Subcutaneous adipose tissue (tissue), 4 donors: ENCODE results near the gene PEX11G. TPM values are rescaled to one million over a fixed set of nuclear protein-coding genes. Genes with fewer than 3 reads are reported as not detected.

ENCODE experiments used
- total RNA-seq, 4 donors: library from RNA; depleted of rRNA; stranded (reverse); fragments of >200 nt; gene quantifications; one replicate each; pipeline ENCODE4 v1.1.0, GENCODE V29; 2016
- TF ChIP-seq, protein P1 (sequence below): fragments of 450-650 bp; IDR thresholded peaks from one replicate; pipeline ENCODE4 v1.5.1; 2016; ENCODE audit warnings: low read depth, mild to moderate bottlenecking, control low read depth, antibody characterized with exemption, moderate library complexity

PEX11G gene
- total RNA-seq, 4 donors from 2014 or later, result 2.3 to 10.6 (median 6.5) TPM

DNA sequence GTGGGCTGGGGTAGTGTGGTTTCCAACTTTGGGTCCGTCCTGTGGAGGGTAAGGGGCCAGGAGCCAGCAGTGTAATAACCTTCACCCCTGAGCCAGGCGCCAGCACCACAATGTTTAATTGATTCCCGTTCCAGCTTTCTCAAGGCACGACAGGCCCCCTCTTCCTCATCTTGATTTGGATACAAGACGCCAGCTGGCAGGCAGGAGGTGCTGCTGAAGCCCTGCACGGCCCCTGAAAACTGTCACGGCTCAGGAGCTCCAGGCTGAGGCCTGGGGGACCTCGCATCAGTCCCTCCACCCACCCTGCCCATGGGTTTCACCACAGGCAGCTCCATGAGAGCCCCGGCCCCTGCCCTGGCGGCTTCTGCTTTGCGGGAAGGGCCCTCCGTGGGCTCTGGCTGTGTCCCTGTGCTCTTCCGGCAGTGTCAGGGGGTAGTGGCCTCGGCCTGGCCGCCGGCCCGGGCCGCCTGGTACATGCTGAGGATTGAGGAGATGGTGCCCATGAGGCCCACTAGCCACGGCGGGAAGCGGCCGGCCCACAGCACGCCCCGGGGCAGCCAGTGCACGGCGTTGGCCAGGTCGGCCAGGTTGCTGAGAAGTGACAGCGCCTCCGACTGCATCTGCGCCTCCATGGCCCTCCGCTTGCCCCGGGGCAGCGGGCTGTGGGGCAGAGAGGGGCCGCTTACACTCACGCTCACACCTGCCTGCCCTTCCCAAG is 11.9 kb downstream of the PEX11G start:
- TF ChIP-seq, protein P1, sequence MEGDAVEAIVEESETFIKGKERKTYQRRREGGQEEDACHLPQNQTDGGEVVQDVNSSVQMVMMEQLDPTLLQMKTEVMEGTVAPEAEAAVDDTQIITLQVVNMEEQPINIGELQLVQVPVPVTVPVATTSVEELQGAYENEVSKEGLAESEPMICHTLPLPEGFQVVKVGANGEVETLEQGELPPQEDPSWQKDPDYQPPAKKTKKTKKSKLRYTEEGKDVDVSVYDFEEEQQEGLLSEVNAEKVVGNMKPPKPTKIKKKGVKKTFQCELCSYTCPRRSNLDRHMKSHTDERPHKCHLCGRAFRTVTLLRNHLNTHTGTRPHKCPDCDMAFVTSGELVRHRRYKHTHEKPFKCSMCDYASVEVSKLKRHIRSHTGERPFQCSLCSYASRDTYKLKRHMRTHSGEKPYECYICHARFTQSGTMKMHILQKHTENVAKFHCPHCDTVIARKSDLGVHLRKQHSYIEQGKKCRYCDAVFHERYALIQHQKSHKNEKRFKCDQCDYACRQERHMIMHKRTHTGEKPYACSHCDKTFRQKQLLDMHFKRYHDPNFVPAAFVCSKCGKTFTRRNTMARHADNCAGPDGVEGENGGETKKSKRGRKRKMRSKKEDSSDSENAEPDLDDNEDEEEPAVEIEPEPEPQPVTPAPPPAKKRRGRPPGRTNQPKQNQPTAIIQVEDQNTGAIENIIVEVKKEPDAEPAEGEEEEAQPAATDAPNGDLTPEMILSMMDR, result no peak

DNA sequence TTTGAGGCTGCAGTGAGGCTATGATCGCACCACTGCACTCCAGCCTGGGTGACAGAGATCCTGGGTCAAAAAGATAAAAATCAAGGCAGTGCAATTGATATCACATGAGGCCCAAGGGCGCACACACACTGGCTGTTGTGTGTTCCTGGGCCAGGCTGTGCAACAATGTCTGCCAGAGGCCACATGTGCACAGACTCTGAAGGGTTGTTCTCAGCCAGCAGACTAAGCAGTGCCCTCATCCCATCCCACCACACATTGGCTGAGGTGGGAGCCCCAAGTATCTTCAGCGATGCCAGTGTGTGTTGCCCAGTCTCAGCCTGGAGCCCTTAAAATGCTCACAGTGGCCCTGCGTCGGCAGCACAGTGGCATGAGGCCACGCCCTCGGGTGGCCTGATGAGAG is 12.6 kb downstream of the PEX11G start:
- TF ChIP-seq, protein P1, result no peak

DNA sequence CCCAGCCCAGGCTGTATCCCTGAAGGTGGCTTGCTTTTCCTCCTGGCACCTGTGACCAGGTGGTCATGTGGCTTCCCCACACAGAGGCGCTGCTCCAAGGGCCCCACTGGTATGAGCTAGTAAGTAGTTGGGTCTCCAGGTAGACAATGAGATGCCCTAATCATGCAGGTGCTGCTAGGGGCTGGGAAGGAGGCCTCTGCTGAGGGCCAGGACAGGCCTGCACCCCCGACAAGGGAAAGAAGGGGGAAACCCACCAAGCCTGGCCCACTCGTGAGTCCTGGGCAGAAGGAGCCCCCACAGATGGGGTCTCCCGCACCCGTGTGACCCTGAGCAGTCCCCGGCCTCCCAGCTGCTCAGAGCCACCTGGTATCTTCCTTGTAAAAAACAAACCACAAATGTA is 13.2 kb downstream of the PEX11G start:
- TF ChIP-seq, protein P1, result no peak

DNA sequence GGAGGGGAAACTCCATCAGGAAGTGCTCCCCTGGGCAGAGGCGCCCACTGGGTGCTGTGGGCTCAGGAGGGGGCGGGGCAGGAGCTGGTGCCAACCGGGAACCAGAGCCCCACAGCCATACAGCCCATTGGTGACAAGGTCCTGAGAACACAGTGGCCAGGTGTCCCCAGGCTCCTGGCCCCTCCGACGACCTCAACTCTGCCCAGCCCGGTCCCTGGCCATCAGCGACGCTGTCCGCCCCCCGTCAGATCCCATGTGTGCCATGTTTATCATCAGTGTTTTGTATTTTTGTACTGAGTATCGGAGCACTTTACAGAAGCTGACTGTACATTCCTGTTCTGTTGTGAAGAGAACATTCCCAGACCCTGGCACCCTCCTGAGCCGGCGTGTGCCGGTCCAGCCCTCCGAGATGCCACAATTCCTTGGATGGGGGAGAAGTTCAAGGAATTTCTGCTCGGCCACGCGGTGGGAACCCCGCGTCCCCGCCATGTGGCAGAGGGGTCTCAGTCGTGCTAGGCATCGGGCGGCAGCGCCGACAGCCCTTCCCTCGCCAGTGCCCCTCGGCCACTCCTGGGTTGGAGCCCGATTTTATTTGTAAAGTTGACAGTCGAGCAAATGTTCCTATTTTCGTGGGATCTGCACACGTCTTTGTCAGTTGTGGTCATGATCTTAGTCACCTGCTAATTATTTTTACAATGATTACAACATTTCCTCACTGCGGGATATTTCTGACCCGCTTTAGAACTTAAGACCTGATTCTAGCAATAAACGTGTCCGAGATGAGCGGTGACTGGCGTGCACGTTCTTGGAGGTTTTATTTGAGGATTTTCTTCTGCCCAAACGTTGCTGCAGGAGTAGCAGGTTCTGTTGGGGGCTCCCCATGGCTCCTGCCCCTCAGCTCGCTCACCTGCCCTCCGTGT is 16.9 kb downstream of the PEX11G start:
- TF ChIP-seq, protein P1, result no peak

DNA sequence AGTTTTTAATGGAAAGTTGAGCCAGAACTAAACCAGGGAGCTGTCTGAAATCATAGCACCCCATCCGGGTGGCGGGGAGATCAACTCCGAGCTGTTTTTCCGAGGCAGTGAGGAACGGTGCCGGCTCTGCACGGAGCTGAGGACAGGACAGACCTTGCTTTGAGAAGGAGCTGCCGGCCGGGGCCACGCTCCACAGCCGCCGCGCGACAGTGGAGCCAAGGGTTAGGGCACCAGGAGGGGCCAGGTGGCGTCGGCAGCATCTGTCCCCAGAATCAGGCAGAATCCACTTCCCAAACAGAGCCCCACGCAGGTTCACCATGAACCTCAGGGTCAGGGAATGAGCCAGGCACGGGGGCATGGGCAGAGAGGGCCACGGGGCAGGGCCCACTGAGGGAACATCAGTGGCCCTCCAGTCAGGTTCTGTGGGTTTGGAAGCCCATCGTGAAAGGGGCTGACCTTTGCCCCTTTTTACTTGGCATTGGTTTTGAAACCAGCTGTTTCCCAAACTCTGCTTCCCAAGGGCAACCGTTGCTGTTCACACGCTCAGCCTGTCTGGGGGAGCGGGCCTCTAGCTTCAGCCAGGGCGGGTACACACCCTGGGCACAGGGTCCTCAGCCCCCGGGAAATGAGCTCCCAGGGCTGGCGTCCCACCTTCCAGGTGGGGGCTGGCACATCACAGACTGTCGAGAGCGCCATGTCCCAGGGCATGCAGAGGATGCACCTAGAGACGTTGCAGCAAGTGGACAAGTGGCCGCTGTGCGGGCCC is 18.1 kb downstream of the PEX11G start:
- TF ChIP-seq, protein P1, result no peak

DNA sequence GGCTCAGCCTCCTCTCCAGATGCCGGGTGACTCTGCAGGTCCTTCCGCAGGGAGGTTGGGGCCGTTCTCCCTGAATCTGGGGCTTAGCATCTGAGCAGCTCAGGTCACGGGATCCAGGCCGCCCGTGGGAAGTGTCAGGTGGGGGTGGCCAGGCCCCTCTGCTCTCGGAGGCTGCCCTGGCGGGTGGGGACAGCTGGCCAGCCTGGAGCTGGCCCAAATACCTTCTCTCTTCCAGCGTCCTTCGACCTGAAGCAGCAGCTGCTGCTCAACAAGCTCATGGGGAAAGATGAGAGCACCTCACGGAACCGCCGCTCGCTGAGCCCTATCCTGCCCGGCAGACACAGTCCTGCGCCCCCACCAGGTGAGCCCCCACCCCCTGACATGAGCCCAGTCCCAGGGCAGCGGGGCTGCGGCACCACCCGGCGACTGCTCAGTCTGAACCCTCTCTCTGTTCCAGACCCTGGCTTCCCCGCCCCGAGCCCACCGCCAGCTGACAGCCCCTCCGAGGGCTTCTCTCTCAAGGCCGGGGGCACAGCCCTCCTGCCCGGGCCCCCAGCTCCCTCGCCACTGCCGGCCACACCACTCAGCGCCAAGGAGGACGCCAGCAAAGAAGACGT is 19.1 kb downstream of the PEX11G start:
- TF ChIP-seq, protein P1, result no peak
